HG03159 (cell line): ENCODE data around the gene POU3F3.
A peak's percentile ranks its signal among the peaks of the same experiment; 100 is the strongest.

Experiments used
- ATAC-seq: cut with Tn5 transposase; IDR thresholded peaks from one replicate; pipeline ENCODE4 v1.9.1; 2021; ENCODE audit warnings: mild to moderate bottlenecking, moderate library complexity; ENCODE audit not compliant: unreplicated experiment

The POU3F3 gene

DNA sequence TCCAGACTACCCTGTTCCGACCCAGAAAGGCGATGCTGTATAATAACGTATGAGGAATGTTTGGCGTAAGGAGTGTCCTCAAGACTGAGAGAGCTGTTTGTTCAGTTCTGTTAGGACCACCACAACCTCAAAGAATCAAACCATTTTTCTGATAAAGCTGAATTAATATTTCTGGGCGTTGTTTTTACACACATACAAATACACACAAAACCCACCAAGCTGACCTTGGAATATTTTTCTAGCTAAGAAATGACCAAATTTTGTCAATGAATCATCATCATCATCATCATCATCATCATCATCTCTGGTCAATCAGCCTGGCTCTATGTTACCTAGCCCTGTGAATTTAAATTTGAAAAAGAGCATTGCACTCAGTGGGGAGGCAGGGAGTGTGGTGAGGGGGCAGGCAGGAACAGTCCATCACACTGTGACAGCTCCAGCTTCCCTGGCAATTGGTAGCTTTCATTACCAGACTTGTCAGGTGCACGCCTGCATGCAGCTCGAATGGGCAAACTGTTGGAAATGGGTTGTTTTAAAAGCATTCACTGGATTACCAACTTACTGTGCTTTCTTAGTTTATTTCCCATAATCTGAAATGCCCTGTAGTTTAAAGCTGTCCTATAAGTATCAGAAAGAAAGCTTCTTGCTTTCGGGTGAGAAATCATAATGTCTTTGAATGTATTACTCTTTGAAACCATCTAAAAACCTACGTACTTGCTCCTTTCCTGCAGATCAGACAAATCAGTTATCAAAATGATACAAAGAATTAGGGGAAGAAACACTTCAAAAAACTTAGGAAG, 6.9 kb upstream of the POU3F3 start:
- no peak for ATAC-seq

DNA sequence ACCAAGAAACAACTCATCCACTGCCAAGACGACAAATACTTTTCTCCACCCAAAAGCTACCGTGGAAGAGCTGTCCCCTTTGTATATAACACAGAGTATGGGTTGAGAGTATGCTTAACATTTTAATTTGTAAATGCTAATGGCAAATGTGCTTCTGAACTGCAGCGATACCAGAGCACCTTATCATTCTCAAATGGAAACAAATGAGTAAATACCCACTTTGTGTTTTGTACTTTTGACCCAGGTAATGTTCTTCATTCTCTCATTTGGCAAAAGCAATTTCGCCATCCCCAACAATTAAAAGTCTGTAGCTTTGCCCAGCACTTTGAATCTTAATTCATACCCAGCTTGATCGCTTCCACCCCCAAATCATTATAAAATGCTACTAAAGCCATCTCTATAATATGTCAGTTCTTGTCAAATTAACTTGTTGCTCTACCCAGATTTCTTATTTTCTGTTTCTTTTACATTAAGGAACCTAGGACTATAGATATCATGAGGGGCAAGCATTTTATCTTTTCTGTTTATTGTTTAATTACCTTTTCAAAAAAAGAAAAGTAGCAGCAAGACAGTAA, 6.2 kb upstream of the POU3F3 start:
- no peak for ATAC-seq

DNA sequence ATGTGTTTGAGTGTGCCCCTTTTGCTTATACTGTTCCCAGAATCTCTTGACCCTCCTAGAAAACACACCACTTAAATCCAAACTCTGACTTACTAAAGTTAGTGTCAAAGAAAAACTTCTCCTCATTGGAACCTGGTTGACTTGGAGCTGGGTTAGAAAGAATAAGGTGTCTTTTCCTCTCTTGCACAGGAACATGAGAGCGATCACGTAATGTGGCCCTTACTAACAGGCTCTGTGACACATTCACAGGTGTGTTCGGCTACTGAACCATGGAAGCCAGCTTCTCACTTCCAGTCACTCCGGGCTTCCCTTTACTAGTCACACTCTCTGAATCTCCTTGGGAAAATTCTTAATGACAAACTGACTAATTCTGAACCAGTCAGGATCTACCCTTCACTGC, 5.4 kb upstream of the POU3F3 start:
- ATAC-seq, result no peak

DNA sequence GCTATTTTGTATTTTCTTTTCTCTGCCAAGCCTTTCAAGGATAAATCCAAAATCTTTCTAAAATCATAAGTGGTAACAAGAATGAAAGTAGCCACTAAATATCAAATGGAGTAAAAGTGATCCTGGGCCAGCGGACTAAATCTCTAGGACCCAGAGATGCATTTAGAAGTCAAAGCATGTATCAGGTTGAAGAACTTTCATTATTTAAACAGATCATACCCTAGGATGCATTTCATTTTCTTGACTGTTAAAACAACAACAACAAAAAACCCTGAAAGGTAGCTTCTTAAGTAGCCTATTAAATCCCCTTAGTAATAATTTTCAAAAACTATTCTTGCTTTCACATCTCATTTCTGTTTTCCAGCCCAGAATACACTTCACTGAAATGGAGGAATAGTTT, 4.8 kb upstream of the POU3F3 start:
- no peak for ATAC-seq

DNA sequence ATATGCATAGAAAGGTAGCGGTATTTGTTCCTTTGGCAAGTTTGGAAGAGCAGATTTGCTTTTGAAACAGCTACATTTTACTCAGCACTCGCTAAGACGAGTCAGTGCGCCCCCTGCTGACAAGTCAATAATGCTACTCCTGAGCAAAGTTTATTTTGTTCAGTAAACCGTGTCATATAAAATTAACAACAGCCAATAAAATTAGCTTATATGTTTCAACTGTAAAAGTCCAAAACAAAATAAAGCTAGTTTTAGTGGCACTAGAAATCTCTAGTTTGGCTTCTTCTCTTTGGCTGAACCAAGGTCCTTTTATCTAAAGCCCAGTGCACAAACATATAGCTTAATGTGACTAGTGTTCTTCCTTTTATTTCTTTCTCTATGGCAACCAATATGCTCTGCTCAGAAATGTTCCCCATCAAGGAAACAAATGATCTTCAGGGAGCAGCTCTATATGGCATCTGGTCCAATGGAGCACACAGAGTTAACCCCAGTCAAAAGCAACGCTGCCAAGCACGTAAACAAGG, 4.2 kb upstream of the POU3F3 start:
- ATAC-seq, result peak; percentile 57

DNA sequence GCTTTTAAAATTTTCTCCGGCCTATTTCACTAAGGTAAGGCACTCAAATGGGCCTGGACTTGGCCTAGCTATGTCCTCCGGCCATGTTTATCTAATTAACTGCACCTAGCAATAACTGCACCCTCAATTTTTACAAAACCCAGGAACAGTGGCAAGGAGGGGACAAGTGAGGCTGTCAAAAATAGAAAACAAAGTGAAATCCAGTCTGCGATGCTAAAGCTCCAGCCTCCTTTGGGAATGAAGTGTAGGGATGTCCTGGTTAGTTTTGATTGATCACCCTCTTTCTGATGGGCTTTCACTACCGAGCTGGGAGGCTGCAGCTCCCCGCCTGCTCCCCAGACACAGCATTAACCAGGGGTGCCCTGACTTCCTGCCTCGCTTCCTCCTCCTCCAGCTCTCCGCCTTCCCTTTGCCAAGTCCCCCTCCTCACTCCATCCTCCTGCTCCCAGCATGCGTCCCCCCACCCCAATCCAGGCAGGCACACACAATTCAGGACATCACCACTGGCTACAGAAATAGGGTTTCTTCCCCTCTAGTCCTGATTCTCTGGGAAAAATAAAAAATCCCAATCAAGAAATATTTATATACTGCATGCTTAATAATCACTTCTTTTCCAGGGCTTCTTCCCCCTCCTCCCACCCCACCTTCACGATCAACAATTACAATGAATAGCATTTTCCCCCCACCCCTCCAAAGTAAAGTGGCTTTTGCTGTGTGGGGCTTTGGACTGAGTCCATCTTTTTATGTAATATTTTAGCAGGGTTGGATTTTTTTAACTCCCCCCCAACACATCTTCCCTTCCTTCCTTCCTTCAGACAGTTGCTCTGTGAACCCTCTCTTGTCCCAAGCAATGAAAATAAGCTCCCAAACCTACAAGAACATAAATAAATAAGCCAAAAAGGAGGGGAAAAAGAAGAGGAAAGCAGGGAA, 3.3 kb upstream of the POU3F3 start:
- no peak for ATAC-seq

DNA sequence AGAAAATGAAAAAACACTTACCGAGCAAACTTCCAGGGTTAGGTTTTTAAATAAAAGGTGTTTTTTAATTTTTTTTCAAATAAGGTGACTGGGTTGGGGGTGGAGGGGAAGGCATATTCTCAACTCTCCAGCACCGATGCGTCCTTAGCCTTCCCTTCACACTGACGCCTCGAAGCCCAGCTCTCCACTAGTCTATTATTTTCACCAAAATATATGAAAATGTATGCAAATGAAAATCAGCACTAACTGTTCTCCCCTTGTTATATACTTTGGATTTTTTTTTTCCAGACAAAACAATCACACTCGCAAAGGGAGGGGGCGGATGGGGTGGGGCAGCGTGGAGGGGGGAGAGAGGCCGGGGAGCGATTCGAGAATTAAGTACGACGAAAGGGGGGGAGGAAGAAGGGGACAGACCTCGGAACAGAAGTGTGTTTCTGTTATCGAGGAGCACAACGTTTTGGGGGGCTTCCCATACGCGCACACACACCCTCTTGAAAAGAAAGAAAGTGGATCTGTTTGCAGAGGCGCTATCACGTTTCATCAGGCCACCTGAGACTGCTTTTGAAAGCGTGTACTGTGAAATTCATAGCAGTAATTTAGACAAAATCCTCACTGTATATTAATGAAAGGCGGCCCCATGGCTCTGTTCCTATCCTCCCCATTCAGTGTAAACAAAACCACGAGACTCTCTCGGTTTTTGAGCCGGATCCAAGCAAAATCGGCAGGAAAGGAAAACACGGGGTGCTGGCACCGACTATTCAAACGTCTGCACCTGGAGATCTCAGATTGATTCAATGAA, 2.4 kb upstream of the POU3F3 start:
- ATAC-seq, result no peak

DNA sequence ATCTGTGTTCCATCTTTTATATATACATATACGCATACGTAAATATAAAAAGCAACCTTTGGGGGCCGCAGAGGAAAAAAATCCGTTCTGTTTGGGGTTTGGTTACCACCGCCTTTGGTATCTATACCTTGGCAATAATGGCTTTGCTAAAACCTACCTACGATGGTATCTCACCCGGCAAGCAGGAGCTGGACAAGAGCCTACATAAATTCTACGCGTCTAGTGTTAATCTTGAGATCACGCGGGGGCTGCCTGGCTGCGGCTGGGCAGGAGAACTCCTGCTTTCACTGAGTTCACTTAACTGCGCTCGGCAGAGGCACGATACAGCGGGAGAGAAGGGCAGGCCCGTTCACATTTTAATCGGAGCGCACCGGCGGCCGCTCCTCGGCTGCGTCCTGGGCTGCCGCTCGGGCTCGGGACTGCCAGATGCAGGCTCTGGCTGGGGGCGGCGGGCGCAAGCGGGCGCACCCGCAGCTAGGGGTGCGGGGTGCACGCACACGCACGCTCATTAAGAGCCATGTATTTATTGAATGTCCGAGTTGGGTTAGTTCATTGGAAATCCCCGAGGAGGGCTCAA, 1.7 kb upstream of the POU3F3 start:
- ATAC-seq, result no peak

DNA sequence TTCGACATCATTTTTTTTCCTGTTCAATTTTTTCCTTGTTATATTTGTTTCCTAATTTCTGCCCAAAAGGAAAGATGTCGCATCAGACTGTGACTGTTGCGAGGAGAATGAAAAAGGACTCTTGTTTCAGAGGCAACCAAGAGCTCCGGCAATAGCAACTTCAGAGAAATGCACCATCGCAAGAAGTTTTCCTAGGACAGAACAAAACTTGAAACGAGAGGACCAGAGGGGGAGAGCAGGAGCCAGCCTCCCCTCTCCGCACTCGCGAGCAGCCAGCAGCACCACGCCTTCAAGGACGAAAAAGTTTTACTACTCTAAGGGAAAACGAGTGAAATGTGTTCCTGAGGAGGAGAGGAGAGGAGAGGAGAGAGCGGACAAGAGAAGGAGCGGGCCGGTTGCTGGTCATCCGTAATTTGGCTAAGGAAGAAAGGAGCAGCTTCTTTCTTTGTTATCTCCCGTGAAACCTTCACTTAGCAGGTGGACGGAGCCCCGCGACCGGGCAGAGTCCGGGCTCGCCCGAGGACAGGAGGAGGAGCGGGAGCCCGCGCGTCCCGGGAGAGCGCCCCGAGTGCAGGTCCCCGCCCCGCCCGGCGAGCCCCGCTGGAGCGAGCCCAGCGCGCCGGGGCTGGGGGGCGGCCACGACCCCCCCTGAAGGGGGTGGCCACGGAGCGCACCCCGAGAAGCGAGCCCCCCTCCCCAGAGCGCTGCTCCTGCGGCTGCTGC, 744 bp downstream of the POU3F3 start:
- no peak for ATAC-seq

DNA sequence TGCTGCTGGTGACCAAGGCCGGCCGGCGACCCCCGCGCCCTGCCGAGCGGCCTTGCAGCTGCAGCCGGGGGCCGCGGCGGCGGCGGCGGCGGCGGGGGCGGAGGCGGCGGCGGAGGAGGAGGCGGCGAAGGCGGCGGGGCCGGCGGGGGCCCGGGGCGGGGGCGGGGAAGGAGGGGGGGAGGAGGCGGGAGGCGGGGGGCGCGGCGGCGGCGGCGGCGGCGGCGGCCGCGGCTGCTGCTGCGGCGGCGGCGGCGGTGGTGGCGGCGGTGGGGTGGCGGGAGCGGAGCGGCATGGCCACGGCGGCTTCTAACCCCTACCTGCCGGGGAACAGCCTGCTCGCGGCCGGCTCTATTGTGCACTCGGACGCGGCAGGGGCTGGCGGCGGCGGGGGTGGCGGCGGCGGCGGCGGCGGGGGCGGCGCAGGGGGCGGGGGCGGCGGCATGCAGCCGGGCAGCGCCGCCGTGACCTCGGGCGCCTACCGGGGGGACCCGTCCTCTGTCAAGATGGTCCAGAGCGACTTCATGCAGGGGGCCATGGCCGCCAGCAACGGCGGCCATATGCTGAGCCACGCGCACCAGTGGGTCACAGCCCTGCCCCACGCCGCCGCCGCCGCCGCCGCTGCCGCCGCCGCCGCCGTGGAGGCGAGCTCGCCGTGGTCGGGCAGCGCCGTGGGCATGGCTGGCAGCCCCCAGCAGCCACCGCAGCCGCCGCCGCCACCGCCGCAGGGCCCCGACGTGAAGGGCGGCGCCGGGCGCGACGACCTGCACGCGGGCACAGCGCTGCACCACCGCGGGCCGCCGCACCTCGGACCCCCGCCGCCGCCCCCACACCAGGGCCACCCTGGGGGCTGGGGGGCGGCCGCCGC, 1.5 kb downstream of the POU3F3 start:
- no peak for ATAC-seq

DNA sequence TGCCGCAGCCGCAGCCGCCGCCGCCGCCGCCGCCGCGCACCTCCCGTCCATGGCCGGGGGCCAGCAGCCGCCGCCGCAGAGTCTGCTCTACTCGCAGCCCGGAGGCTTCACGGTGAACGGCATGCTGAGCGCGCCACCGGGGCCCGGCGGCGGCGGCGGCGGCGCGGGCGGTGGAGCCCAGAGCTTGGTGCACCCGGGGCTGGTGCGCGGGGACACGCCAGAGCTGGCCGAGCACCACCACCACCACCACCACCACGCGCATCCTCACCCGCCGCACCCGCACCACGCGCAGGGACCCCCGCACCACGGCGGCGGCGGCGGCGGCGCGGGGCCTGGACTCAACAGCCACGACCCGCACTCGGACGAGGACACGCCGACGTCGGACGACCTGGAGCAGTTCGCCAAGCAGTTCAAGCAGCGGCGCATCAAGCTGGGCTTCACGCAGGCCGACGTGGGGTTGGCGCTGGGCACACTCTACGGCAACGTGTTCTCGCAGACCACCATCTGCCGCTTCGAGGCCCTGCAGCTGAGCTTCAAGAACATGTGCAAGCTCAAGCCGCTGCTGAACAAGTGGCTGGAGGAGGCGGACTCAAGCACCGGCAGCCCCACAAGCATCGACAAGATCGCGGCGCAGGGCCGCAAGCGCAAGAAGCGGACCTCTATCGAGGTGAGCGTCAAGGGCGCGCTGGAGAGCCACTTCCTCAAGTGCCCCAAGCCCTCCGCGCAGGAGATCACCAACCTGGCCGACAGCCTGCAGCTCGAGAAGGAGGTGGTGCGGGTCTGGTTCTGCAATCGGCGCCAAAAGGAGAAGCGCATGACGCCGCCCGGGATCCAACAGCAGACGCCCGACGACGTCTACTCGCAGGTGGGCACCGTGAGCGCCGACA, 2.4 kb downstream of the POU3F3 start:
- no peak for ATAC-seq

DNA sequence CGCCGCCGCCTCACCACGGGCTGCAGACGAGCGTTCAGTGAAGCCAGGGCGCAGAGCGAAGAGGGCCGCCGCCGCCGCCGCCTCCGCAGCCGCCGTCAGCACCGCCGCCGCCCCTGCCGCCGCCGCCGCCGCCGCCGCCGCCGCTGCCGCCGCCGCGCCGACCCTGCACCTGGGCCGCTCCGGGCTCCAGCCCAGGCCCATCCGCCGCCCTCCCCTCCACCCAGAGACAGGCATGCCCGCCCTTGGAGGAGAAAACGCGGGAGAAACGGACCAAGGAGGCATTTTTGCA, 3.0 kb downstream of the POU3F3 start:
- no peak for ATAC-seq

DNA sequence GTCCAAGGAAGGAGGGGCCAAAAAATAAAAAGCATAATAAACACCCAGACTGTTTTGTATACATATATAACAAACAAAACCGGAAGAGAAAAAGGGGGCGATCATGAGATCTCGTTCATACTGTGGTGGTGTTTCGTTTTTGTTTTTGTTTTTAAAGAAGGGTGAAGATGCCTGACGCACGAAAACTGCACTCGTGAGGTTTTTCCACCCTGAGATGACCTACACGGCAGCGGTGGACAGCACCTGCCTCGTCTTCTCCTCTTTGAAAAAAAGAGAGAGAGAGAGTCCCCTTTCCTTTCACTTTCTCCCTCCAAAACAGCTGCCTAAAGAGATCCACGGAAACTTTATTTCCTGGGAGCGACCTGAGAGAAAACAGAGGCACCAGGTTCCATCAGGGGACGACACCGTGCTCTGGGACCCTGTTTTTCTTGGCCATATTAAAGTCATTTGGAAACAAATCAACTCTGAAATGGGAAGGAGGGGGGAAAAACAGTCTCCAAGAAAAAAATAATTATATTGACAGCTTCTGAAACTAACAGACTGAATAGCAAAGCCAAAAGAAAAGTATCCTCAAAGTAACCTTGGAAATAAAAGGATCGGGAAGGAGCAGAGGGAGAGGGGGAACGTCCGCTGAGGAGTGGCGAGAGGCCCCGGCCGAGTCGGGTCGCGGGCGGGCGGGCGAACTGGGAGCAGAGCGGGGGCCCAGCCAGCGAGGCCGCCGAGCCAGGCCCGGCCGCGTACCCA, 3.5 kb downstream of the POU3F3 start:
- ATAC-seq, result no peak

DNA sequence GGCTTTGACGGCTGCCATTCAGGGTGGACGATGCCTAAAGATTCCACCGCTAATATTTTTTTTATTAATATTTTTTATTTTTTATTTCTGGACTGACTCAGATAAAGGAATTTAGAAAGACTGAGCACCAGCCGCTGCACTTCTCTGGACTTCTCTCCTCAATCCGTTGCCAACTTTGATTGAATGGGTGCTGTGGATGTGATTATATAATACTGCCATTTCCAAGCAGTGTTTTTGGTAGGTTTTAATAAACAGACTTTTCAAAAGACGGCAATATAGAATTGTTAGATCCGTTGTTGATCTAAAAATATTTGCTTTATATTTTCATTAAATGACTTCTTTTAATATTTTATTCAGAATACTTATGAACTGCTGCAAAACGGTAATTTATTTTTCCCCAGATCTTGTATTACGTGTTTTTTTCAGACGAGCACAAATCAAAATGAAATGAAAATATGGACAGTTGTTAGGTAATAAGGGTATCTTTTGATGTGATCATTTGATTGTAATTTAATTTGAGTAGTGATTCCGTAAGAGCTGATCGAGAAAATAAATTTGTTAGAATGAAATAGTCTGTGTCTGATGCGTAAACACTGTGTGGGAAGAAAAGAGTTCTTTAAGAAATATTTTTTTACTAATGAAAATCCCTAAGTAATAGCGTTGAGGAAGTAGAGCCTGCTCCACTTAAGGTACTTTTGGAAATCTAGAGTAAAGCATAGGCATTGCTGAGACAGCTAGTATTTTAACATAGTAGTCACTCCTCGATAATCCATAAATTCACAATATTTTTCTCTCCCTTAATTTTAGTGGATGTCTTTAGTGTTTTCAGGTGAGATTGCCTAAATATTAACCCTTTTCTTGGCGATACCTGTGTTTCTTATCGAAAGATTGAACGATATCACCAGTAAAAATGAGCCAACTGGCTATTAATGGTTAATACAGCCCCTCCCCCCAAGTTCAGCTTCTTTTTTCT, 4.4 kb downstream of the POU3F3 start:
- ATAC-seq, result no peak

DNA sequence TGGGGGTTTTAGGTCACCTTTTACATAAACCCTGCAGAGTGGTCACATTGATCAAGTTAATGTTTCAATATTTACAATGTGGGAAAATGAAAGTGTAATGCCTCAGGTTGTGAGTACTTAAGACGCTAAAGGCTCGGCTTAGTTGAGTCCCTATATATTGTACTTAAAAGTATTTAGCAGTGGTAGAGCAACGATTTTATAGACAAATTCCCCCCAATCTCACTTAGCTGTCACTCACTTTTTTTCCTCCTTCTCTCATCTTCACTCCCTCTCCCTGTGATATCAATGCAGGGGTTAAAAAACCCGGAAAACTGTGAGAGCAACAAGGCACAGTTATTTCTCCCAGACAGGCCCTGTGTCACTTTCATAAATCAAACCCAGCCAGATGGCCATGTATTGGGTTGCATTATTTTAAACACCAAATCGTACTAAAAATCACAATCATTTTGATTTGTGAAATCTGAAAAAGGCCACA, 5.4 kb downstream of the POU3F3 start:
- no peak for ATAC-seq
